Measurements from ENCODE around the gene FHL1.

GRCh38 chrX:136199365-136199764, 52.0 kb downstream of the FHL1 start:
- TF ChIP-seq, protein P1, sequence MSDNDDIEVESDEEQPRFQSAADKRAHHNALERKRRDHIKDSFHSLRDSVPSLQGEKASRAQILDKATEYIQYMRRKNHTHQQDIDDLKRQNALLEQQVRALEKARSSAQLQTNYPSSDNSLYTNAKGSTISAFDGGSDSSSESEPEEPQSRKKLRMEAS (IDR thresholded peaks at IDR 0.05) = no peak
- TF ChIP-seq, protein P2, sequence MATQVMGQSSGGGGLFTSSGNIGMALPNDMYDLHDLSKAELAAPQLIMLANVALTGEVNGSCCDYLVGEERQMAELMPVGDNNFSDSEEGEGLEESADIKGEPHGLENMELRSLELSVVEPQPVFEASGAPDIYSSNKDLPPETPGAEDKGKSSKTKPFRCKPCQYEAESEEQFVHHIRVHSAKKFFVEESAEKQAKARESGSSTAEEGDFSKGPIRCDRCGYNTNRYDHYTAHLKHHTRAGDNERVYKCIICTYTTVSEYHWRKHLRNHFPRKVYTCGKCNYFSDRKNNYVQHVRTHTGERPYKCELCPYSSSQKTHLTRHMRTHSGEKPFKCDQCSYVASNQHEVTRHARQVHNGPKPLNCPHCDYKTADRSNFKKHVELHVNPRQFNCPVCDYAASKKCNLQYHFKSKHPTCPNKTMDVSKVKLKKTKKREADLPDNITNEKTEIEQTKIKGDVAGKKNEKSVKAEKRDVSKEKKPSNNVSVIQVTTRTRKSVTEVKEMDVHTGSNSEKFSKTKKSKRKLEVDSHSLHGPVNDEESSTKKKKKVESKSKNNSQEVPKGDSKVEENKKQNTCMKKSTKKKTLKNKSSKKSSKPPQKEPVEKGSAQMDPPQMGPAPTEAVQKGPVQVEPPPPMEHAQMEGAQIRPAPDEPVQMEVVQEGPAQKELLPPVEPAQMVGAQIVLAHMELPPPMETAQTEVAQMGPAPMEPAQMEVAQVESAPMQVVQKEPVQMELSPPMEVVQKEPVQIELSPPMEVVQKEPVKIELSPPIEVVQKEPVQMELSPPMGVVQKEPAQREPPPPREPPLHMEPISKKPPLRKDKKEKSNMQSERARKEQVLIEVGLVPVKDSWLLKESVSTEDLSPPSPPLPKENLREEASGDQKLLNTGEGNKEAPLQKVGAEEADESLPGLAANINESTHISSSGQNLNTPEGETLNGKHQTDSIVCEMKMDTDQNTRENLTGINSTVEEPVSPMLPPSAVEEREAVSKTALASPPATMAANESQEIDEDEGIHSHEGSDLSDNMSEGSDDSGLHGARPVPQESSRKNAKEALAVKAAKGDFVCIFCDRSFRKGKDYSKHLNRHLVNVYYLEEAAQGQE (IDR thresholded peaks at IDR 0.05) = no peak
- TF ChIP-seq CTCF (IDR thresholded peaks at IDR 0.05; ENCODE audit: low read depth, low read length, missing input control) (no peak), ATF3 (IDR thresholded peaks at IDR 0.05) (no peak), RAD21 (IDR thresholded peaks at IDR 0.05) (no peak)
